GM18867 (cell line): ENCODE measurements around the gene CLIC1.
"Not testable (repeated sequence)": the region's sequence is repeated elsewhere in the genome, so short reads cannot be mapped to it uniquely, and the experiment has no call there.

Source experiments
- ATAC-seq: cut with Tn5 transposase; IDR thresholded peaks from one replicate; pipeline ENCODE4 v1.9.1; 2021; ENCODE audit warnings: mild to moderate bottlenecking, moderate library complexity; ENCODE audit not compliant: unreplicated experiment

Gene CLIC1

DNA sequence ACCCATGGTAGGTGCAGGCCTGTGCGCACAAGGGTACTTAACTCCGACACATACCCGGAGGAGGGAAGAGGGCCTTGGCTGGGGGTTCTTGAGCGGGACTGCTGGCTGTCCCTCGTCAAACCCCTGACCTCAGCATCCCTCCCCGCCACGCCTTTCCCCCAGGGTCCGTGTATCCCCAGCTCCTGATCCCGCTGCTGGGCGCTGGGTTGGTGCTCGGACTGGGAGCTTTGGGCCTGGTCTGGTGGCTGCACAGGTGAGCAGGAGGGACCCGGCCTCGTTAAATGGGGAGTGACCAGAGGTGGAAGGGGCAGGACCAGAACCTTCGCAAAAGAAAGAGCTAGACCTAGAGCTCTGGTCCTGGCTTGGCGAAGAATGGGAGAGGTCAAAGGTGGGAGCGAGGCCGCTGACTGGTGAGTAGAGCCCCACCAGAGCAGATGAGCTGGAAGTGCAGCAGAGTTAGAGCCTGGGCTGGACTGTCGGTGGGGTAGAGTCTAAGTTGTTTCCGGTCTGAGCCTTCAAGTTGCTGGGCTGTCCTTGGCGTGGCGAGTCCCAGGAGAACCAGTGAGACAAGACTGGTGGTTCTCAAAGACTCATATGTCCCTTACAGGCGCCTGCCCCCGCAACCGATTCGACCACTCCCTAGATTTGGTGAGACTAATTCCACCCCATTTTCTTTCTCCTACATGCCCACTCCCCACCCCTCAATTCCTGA lies 12.2 kb downstream of the CLIC1 start:
- no peak for ATAC-seq

DNA sequence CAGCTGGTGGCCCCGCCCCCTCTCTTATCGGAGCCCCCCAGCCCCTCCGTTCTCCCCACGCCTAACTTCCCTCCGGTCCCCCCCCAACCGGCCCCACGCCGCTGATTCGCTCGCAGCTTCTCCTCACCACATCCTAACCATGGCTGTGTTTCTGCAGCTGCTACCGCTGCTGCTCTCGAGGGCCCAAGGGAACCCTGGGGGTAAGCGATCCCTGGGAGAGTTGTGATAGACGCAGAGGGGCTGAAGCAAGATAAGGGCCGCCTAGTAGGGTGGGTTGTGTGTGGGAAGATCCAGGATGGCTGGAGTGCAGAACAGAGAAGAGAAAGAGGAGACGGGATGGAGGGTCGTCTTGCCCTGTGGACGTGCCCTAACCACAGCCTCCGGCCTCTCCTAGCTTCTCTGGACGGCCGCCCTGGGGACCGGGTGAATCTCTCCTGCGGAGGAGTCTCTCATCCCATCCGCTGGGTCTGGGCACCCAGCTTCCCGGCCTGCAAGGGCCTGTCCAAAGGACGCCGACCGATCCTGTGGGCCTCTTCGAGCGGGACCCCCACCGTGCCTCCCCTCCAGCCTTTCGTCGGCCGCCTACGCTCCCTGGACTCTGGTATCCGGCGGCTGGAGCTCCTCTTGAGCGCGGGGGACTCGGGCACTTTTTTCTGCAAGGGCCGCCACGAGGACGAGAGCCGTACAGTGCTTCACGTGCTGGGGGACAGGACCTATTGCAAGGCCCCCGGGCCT lies 12.9 kb downstream of the CLIC1 start, which contains the start of gene MPIG6B:
TSS of gene MPIG6B (plus strand) at position 129 of the 735 bp plus-strand sequence. CDS start at position 140, 11 bp downstream.
- ATAC-seq, result no peak

DNA sequence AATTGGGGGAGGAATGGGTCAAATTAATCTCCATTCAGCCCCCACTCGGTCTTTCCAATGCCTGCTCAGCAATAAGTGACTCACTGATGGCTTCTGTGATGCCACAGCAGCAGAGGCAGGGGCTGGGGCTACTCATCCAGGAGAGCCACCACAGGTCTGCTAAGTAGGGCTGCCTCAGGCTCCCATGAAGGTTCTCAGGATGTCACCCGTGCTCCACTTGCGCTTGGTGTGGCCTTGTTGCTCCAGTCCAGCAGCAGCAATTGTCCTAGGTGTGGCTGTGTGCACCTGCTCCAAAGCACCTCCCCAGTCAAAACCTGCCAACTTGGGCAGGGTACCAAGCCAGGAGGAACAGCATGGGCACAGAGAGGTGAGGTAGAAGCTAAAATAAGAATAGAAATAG lies 14.2 kb downstream of the CLIC1 start:
- no peak for ATAC-seq

DNA sequence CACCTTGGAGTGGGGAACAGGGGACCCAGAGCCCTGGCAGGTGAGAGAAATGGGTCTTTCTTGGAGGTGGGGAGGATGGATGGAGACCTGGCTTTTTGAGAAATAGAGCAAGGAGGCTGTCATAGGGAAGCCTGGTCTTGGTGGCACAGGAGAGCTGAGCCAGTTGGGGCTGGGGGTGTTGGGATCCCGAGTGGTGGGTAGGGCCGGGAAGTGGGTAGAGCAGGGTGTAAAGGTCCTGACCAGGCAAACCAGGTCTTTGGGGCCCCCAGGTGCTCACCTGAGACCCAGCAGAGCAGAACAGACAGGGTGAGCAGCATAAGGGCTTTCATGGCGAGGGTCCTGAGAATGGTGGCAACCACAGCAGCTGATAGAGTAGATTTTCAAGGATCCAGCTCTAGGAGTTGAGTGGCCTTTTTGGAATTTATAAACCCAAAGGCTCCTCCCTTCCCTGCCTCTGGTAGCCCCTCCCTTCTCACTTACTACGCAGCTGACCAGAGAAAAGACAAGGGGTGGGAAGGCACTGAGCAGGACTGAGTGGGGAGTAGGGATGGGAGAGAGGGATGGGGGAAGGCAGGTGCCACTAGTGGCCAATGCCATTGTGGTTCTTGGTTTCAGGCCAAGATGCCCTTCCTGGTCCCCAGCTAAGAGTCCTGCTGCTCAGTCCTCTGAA lies 14.8 kb downstream of the CLIC1 start, which contains the start of gene LY6G6C:
TSS of gene LY6G6C (minus strand) at position 396 of the 670 bp plus-strand sequence. CDS start at position 329, 67 bp downstream.
- no peak for ATAC-seq

DNA sequence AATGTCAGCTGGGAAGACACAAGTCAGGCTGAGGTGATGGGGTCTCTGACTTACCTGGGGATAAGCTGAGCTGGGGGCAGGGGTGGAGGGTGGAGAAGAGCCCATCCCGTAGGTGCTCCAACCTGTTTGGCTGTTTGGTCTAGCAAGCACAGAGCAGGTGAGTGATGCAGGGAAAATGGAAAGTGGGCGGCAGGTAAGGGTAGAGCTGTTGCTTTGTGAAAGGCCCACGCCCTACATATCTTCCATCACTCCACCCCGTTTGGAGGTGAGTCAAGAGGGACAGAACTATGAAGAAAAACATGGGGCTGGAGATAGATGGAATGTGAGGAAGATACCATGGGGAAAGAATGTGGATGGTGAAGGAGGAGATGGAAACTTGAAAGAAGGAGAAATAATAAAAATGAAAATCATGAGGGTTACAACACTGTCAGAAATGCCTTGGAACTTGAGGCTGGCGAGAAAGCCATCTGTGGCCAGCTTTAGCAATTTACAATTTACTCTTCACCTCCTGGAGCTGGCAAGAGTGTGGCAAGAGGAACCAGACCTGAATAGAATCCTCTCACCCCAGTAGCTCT lies 16.0 kb downstream of the CLIC1 start:
- ATAC-seq, result no peak

DNA sequence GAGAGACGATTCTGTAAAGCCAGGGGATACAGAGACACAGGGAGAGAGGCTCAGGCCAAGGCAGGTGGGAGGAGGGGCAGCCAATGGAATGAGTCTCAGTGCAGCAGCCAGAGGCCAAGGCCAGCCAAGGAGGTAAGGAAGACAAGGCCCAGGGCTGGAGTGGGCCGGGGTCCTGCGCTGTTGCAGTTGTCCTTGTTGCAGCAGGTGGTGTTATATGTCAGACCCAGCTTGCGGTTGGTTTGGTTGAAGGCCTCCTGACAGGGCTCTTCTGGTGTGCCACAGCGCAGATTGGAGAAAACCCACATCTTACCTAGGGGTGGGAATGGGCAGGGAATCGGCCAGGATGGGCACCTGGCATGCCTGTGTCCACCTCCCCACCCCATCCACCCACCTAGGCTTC lies 17.3 kb downstream of the CLIC1 start:
- ATAC-seq, result no peak

DNA sequence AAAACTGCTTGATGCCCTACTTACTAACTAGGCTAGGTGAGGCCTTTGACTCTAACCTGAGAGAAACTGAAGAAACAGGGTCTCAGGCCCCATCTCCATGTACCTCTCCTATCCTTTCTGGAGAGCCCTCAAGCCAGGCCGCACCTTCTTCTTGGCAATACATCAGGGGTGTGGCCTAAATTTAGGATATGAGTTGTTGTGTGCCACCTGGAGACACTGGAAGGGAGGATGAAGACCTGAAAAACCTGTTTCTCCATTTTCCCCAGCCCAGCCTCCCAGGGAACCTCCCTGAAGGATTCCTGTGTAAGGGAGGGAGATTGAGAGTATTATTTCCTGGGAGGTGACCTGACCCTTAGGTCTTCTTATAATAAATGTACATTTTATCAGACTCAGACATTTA lies 18.1 kb downstream of the CLIC1 start:
- no peak for ATAC-seq

DNA sequence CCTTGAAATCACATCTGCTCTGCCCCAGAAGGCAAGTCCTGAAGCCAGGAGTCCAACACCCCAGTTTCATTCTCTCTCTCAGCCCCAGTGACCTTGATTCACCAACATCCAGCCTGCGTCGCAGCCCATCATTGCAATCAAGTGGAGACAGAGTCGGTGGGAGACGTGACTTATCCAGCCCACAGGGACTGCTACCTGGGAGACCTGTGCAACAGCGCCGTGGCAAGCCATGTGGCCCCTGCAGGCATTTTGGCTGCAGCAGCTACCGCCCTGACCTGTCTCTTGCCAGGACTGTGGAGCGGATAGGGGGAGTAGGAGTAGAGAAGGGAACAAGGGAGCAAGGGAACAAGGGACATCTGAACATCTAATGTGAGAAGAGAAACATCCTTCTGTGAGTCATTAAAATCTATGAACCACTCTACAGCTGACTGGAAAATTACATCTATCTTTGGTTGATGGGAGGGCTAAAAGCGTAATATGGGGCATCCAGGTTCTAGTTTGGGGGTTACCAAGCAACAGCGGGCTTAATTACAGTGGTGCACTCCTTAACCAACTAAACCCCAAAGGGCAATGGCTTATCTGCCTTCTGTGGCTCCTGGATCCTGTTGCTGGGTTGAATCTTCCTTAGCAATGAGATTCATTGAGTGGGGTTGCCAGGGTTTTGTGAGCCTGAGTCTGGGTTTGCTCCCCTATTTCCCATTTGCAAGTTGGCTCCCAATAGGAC lies 18.7 kb downstream of the CLIC1 start:
- no peak for ATAC-seq

DNA sequence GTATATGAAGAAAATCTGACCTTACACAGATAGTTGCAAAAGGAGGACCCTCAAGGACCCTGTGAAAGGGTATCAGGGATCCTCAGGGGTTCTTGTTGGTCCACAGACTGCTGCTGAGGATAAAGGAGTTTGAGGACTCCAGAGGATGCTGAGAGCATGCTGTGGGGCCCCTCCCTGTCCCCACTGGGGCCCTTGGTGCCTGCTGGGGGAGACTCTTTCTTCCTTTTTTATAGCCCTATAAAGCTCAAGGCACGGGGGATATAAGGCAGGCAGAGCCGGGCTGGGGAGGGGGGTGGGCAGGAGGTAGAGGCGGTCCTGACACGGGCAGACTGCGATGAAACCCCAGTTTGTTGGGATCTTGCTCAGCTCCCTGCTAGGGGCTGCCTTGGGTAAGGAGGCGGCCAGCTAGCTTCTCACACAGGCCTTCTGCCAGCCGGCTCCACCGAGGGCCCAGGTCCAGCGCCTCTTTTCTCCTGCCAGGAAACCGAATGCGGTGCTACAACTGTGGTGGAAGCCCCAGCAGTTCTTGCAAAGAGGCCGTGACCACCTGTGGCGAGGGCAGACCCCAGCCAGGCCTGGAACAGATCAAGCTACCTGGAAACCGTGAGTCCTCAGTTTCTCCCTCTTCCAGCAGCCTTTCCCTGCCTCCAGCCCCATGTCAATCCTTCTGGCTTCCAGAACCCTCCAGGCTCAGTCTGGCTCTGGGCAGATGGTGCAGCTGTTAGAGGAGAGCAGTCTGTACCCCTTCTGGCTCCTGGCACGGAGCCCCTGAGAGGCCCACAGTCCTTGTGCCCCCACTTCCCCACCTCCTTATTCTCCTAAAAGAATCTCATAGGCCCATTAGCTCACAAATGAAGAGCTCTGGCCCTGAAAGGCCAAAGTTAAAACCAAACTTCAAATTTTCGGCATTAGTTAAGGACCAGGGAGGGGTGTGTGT lies 21.0 kb downstream of the CLIC1 start, which contains the start of gene LY6G6D:
TSS of gene LY6G6D (plus strand) at position 327 of the 937 bp plus-strand sequence. CDS start at position 335, 8 bp downstream.
- no peak for ATAC-seq

DNA sequence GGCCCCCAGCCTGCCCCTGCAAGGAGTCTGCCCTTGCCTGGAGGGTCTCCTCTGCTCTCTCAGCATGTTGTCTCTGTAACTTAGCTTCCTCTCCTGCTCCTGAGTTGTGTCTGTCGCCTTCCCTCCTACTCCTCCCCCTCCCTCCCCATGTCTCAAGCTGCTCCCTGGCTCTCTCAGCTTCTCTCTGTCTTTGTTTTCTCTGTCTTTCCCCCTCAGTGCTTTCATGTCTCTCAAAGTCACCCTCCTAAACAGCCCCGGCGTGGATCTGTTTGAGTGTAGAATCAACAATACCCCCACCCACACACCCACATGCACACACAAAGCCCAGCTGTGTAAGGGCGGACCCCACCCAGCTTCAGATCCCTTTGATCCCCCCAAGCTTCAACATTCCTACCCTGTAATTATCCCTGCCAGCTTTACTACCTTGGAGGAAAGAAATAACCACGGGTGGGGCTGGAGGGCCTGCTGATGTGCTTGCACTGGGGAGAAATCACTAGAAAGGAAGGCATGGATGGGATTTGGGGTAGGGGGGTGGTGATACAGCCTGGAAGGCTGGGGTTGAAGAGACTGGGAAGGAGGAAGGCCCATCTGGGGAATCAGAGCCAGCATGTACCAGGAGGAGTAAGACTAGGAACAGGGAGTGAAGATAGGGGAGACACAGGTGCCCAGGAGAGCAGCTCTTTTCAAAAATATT lies 22.2 kb downstream of the CLIC1 start:
- no peak for ATAC-seq

DNA sequence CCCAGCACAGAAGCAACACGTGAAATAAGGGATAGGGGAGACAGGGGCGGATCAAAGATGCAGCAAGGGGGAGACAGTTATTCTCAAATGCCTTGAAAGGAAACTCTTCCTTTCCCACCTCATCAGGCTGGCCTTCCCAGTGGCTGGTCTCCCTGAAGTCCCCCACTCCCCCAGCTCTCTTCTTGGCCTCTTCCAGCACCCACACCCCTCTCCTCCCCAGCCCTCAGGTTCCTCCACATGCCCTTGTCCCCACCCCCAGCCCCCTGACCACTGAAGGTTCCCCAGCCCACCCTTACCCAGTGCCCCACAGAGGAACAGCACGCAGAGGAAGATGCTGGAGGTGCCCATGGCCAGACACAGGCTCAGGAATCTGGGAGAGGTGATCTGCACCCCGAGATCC lies 22.9 kb downstream of the CLIC1 start:
- ATAC-seq, result no peak

DNA sequence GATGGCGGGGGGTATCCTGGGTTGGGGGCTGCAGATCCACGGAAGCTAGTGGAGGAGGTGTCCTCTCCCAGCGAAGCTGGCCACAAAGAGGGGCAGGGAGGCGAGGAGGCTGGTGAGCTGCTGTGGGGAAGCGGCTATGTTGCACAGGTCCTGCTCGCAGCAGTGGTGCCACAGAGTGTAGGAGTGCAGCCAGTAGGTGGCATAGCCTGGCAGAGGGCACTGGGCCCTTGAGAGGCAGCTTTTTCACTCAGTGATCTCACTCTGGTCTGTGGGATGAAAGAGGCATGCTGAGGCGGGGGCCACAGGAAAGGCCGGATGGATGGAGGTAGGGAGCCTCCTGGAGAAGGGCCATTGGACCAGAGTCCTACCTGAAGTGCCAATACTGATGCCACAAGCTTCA lies 24.0 kb downstream of the CLIC1 start:
- no peak for ATAC-seq

DNA sequence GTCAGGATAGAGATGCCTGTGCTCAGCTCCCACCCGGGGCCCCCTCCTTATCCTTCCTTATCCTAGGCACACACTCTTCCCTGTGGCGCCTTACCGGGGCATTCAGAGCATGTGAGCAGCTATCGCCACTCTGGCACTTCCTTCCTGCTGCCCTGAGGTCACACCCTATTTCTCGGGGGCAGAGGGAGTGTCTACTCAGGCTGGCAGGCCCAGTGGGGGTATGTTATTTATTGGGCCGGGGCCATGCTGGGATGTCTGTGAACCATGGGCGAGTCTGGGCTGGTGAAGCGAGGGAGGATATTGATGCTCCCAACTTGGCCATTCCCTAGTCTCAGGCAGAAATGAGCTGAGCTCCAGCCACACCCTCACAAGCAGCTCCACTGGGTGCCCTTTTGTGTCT lies 25.1 kb downstream of the CLIC1 start:
- ATAC-seq, result no peak

DNA sequence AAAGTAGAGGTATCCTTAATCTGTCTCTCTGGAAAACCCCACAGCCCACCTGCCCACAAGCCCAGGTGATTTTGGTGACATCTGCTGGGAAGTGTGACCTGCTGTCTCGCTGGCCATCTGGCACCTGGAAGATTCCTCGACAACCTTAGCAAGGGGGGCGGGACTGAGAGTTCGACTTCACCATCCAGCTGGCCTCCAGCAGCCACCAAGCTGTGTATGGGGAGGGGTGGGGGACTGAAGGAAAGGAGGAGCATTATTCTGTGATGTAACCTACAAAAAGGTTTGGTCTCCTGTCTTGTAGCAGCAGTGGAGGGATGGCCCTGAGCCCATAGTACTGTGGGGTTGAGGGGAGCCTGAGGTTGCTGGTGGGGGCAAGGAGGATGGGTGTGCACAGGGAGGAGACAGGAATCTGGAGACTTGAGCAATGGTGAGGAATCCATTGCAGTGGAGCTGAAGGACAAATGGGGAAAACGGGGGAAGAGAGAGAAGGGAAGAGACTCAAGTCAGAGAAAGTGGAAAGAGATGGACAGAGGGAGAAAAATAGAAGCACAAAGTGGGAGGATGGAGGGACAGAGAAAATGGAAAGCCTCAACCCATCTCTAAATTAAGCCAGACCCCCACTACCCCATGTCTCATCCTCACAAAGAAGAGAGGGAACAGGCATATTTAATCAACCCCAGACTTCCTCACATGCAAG lies 25.7 kb downstream of the CLIC1 start:
- no peak for ATAC-seq

DNA sequence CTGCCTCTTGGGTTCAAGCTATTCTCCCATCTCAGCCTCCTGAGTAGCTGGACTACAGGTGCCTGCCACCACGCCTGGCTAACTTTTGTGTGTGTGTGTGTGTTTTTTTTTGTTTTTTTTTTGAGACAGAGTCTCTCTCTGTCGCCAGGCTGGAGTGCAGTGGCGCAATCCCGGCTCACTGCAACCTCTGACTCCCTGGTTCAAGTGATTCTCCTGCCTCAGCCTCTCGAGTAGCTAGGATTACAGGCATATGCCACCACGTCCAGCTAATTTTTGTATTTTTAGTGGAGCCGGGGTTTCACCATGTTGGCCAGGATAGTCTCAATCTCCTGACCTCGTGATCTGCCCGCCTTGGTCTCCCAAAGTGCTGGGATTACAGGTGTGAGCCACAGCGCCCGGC lies 27.2 kb downstream of the CLIC1 start:
- ATAC-seq, result not testable (repeated sequence)

DNA sequence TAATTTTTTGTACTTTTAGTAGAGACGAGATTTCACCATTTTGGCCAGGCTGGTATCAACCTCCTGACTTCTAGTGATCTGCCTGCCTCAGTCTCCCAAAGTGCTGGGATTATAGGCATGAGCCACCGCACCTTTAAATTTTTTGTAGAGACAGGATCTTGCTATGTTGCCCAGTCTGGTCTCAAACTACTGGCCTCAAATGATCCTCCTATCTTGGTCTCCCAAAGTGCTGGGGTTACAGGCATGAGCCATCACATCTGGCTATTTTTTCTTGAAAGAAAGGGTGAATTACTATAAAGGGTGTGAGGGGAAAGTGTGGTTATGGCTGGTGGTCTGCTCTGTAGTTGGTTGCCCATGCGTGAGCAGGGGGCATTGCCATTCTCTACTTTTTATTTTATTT lies 28.1 kb downstream of the CLIC1 start:
- no peak for ATAC-seq

DNA sequence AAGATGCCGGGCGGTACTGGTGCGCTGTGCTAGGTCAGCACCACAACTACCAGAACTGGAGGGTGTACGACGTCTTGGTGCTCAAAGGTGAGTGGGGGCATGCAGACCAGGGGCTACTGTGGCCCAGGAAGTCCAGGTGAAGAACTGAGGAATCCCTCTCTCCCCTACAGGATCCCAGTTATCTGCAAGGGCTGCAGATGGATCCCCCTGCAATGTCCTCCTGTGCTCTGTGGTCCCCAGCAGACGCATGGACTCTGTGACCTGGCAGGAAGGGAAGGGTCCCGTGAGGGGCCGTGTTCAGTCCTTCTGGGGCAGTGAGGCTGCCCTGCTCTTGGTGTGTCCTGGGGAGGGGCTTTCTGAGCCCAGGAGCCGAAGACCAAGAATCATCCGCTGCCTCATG lies 28.6 kb downstream of the CLIC1 start:
- no peak for ATAC-seq

DNA sequence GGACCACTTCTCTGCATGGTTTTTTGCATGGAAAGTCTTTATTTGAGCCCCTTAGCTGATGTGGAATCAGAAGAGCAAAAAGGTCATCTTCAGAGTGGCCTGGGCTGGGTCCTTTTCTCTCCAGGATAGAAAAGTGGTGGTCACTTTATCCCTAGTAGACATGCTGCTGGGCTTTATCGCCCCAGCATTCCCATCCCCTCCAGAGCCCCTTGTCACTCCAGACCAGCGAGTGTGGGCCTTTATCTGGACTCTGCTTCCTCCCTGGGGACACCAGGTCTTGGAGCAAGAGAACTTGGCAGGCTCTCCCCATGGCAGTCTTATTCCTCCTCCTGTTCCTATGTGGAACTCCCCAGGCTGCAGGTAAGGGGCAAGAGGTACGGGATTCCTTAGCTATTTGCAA lies 29.7 kb downstream of the CLIC1 start, which contains the start of gene LY6G6F:
TSS of gene LY6G6F (plus strand) at position 268 of the 400 bp plus-strand sequence. CDS start at position 309, 41 bp downstream.
- no peak for ATAC-seq
